Stimulated activated CD8-positive, alpha-beta memory T cell treated with anti-CD3 and anti-CD28 coated beads, Interleukin-4, amount 100 ng/mL, for 1 hour (primary cell): ENCODE data around the gene AQP12B.

ENCODE experiments used
- DNase-seq, 2 donors: peaks; one replicate each; pipeline ENCODE4 v3.0.0-alpha.2; 2020; ENCODE audit warnings: low read depth in 2 of 2, low spot score in 1 of 2

Gene AQP12B

GRCh38 chr2:240636563-240637115 is 46.0 kb downstream of the AQP12B start:
- DNase-seq, result no peak

DNA sequence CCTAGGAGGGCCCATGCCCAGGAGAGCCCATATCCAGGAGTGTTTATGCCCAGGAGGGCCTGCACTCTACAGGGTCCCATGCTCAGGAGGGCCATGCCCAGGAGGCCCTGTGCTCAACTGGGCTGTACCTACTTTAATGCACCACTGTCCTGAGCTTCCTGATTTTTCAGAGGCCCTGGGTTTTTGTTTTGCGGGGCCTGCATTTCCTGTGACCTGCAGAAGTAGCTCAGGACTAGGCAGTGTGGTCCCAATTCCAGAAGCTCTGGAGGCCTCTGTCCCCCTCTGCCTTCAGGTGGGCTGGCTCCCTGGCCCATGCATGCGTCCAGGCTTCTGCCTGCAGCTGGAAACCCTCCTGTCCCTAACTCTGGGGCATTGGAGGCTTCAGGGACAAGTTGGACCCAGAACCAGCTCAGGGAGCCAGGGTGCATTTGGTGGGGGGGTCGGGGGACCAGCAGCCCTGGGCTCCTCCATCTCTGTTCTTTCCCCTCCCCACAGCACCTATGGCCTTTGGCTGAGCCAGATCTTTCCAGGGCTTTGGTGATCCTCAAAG is 46.6 kb downstream of the AQP12B start:
- DNase-seq, result no peak

DNA sequence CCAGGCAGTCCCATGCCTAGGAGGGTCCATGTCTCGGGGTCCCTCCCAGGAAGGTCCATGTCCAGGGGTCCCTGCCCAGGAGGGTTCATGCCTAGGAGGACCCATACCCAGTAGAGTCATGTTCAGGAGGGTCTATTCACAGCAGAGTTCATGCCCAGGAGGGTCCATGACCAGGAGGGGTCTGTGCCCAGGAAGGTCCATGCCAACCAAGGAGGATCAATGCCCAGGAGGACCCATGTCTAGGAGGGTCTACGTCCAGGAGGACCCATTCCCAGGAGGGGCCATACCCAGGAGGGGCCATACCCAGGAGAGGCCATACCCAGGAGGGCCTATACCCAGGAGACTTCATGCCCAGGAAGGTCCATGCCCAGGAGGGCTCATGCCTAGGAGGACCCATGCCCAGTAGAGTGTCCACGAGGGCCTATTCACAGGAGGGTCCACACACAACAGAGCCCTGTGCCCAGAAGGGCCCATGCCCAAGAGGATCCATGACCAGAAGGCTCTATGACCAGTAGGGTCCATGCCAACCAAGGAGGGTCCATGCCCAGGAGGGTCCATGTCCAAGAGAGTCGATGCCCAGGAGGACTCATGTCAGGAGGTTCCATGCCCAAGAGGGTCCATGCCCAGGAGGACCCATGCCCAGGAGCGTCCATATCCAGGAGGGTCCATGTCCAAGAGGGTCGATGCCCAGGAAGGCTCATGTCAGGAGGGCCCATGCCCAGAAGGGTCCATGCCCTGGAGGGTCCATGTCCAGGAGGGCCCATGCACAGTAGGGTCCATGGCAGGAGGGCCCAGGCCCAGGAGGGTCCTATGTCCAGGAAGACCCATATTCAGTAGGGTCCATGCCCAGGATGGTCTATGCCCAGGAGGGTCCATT is 47.3 kb downstream of the AQP12B start:
- no peak for DNase-seq

DNA sequence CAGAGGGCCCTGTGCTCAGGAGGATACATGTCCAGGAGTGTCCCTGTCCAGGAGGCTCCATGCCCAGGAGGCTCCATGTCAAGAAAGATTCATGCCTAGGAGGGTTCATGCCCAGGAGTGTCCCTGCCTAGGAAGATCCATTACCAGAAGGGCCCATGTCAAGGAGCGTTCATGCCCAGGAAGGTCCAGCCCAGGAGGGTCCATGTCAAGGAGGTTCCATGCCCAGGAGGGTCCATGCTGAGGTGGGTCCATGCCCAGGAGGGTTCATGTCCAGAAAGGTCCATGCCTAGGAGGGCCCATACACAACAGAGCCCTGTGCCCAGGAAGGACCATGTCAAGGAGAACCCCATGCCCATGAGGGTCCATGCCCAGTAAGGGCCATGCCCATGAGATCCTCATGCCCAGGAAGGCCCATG is 50.4 kb downstream of the AQP12B start:
- no peak for DNase-seq

DNA sequence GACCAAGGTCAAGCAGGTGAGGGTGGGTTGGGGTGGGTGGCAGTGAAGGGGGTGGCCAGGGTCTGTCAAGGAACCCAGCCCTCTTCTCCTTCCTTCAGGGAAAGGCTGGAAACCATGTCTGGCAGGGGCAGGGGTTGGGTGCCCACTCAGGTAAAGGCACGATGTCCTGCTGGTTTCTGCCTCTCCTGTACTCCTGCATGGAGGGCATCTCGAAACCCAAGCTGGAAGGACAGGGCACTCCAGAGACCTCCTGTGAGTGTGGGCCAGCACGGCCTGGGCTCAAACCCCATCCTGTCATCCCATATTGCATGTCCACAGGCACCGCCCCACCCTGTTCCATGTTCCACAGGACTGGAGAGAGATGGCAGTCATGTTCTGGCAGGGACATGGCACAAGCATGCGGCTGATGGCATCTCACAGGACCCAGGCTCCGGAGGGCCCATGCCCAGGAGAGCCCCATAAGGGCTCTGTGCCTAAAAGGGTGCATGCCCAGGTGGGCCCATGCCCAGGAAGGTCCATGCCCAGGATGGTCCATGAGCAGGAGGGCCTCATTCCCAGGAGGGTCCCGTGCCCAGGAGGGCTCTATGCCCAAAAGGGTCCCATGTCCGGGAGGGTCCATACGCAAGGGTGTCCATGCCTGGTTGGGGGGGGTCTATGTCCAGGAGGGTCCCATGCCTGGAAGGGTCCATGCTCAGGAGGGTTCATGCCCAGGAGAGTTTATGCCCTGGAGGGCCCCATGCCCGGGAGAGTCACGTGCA is 51.0 kb downstream of the AQP12B start:
- no peak for DNase-seq

DNA sequence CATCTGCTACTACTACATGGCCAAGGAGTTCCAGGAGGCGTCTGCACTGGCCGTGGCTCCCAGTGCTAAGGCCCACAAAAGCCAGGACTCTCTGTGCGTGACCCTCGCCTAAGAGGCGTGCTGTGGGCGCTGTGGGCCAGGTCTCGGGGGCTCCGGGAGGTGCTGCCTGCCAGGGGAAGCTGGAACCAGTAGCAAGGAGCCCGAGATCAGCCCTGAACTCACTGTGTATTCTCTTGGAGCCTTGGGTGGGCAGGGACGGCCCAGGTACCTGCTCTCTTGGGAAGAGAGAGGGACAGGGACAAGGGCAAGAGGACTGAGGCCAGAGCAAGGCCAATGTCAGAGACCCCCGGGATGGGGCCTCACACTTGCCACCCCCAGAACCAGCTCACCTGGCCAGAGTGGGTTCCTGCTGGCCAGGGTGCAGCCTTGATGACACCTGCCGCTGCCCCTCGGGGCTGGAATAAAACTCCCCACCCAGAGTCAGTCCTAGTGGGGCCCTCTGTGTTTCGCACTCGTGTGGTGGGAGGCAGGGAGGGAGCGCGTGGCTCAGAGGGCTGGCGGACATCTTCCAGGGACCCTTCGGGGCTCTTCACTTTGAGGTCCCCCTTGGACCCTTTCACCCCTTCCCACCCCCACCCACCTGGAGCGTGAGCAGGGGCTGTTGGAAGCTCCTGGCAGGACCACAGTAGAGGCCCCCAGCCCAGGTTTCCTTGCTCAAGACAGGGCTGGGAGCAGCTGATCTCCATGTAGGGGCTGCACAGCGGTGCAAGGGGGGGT is 51.7 kb downstream of the AQP12B start:
- no peak for DNase-seq

DNA sequence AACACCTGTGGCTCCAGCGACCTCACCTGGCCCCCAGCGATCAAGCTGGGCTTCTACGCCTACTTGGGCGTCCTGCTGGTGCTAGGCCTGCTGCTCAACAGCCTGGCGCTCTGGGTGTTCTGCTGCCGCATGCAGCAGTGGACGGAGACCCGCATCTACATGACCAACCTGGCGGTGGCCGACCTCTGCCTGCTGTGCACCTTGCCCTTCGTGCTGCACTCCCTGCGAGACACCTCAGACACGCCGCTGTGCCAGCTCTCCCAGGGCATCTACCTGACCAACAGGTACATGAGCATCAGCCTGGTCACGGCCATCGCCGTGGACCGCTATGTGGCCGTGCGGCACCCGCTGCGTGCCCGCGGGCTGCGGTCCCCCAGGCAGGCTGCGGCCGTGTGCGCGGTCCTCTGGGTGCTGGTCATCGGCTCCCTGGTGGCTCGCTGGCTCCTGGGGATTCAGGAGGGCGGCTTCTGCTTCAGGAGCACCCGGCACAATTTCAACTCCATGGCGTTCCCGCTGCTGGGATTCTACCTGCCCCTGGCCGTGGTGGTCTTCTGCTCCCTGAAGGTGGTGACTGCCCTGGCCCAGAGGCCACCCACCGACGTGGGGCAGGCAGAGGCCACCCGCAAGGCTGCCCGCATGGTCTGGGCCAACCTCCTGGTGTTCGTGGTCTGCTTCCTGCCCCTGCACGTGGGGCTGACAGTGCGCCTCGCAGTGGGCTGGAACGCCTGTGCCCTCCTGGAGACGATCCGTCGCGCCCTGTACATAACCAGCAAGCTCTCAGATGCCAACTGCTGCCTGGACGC is 52.5 kb downstream of the AQP12B start:
- DNase-seq, result no peak

- no peak for DNase-seq
These were observed 53.1 kb downstream of the AQP12B start for GRCh38 chr2:240629619-240629967.

DNA sequence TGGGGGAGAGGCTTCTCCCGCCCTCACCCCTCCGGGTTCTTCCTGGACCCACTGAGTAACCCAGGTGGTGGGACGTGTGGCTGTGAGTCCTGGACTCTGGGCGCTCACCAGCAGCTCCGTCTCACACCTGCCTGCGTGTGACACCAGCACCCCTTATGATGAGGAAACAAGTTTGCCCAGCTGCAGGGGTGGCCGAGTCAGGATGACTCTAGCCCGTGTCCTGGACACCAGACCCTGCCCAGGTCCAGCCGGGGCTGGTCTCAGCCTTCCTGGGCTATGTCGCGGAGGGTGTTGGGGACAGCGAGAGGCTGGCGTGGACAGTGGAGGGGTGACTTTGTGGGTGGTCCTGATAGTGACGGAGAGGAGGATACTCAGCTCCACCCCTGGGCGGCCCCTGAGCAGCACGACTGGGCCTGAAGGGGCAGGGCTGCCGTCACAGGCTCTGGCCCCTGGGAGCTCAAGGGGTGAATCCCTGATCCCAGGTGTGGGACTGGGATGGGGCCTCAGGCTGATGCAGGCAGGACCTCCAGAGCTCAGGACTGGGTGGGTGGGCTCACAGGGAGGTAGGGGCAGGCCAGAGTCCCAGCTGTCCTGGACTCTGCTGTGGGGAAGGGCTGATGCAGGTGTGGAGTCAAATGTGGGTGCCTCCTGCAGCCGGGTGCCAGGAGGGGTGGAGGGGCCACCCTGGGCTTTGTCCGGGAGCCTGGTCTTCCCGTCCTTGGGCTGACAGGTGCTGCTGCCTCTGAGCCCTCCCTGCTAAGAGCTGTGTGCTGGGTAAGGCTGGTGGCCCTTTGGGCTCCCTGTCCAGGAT is 53.7 kb downstream of the AQP12B start:
- no peak for DNase-seq

DNA sequence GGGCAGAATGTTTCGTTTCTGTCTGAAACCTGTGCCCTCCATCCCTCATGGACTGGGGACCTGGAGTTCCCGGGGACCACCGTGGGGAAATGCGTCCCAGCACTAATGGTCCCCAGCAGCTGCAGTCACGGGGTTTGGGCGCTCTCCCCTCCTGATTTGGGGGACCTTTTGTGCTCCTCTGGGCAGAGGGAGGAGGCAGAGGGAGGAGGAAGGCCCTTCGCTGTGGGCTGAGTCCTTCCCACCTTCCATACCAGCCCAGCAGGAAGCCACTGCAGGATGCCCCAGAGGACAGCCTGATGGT is 54.2 kb downstream of the AQP12B start:
- DNase-seq, result no peak

DNA sequence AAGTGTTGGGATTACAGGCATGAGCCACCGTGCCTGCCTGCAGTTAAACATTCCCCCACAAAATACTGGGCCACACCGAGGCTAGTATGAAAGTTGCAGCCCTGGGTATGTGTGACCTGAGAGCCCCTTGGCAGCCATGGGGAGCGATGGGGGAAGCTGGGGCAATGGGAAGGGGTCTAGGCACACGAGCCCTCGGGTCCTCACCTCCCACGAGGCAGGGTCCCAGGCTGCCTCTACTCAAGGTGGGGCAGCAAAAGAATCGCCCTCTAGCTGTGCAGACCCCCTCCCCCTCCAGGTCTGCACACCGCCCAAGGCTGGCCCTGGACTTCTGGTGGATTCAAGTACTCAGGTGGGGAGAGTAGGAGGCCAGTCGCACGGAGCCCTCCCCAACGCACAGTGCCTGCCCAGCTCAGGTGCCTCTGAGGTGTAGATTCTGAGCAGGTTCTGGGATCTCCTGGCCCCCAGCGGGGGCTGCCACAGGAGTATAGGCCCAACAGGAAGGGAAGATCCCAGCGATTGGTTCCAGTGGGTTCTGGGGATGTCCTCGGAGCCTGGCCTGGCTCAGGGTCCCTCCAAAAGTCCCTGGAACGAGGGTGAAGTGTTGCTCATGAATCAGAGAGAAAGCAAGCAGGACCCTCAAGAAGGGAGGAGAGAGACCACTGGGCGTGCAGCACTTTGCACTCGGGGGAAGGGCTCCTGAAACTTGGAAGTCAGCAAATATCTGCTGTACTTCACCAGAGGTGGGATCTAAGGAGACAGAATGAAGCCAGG is 54.8 kb downstream of the AQP12B start:
- DNase-seq, result no peak

DNA sequence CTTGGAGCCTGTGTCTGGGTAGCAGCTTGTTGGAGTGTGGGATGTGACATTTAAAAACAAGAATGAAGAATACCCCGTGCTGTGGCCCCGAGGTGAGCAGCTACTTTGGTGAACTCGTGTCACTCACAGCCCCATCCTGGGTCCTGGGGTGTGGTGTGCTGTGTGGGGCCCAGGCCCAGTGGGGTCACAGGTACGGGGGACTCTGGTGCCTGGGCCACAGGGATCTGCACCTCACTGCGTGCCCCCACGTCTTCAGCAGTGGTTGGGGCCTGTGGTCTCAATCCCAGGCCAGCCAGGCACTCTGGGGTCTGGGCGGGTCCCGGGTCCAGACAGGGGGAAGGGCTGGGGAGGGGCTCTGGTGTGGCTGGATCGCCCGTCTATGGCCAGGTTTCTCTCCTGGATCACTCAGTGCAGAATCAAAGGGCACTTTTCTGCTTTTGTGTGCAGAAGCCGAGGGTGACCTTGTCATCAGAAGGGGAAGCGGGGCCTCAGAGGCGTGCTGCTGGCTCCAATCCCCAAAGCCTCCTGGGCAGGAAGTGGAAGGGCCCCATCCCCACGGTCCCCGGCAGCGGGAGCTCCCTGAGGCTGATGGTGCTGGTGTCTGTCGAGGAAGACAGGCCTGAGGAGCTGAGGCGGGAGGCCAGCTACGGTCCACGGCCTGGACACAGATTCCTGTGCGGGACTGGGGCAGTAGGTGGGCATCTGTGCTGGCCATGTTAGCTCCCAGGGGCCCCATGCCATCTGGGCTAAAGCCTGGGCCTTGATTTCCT is 56.0 kb downstream of the AQP12B start:
- no peak for DNase-seq
